Epithelial cell of esophagus (primary cell): ENCODE measurements around the gene ESRP2.

Source experiments
- DNase-seq: peaks from one replicate; pipeline ENCODE4 v3.0.0; 2010; ENCODE audit warnings: low read depth
- H3K4me3 ChIP-seq: 2 replicates; pipeline ENCODE4 v1.5.1; 2011; ENCODE audit warnings: mild to moderate bottlenecking, low read length, control low read depth
- CTCF ChIP-seq: IDR thresholded peaks from 2 replicates; pipeline ENCODE4 v1.5.1; 2011; ENCODE audit warnings: low read depth, mild to moderate bottlenecking, low read length, control low read depth, inconsistent platforms; ENCODE audit not compliant: insufficient read depth; ENCODE audit errors: missing control alignments

ESRP2 gene

DNA sequence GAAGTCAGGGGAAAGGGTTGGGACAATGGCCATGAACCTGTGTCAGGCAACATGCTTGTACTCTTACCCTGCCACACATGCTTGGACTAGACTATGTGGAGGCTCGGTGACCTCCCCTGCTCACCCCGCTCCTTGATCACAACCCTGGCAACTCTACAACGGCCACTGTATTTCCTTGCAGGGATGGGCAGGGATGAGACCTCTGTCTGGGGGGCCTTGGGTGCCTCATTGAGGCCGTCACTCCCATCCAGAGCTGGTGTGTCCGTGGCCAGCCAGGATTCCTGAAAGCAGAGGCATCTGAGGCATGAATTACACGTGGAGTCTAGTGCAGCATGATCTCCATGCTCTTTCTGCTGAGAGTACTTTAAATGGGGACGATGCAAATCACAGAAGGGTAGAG, 10.2 kb upstream of the ESRP2 start:
- peak overlapping the region; percentile 88 for H3K4me3 ChIP-seq
- no peak for TF ChIP-seq CTCF
- DNase-seq: no peak

- TF ChIP-seq CTCF: no peak
- DNase-seq: peak; percentile 98
- H3K4me3 ChIP-seq: peak within 1 kb of the TSS; percentile 88
These were observed 9.3 kb upstream of the ESRP2 start, which contains the start of gene PLA2G15 for GRCh38 chr16:68244903-68245853. PLA2G15 (plus strand) TSS chr16:68245373; CDS start chr16:68245427, 54 bp downstream.

- TF ChIP-seq CTCF: no peak
- DNase-seq: no peak
- peak overlapping the region; percentile 88 for H3K4me3 ChIP-seq
These were observed 8.6 kb upstream of the ESRP2 start for GRCh38 chr16:68244481-68244902.

DNA sequence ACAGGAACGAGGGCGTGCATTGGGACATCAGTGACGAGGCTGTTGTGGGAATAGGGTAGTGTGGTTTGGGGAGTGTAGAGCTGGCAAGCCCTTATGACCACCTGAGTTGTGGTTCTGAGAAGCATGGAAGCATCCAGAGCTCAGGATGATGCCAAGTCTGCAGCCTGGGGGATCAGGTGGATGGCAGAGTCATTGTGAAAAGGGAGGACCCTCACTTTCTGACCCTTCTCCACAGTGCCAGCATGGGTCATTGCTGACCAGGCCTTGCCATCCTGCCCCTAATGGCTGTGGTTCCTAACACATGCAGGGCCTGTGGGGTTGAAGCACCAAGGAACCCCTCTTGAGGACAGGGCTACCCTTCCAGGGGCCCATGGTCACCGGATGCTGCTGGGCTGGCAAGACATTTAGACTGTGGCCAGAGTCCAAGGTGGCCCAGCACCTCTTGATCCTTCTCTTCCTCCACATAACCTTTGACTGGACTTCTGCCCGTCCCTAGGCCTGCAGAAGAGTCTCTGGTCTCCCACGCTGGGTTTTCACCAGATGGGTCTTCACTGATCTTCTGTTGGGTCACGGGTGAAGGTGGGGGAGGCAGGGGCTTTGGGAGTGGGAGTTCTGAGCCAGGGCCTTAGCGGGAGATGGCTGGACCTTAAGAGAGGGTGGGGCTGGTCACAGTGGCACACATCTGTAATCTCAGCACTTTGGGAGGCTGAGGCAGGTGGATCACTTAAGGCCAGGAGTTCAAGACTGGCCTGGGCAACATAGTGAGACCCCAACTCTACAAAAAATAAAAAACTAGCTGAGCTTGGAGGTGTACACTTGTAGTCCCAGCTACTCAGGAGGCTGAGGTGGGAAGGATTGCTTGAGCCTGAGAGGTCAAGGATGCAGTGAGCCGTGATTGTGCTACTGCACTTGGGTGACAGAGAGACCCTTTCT, 7.3 kb upstream of the ESRP2 start:
- no peak for TF ChIP-seq CTCF
- H3K4me3 ChIP-seq: no peak overlapping the region
- DNase-seq: no peak

- no peak overlapping the region for H3K4me3 ChIP-seq
- TF ChIP-seq CTCF: no peak
- no peak for DNase-seq
These were observed 6.2 kb upstream of the ESRP2 start for GRCh38 chr16:68242085-68242484.

- DNase-seq: no peak
- TF ChIP-seq CTCF: no peak
- peak overlapping the region; percentile 60 for H3K4me3 ChIP-seq
These were observed 2.1 kb upstream of the ESRP2 start for GRCh38 chr16:68238029-68238345.
